KMS-11 (cell line): ENCODE data around the gene ZNF570.

Experiments
- H2AFZ ChIP-seq: fragments of 200-600 bp; sonication (generic); 2 replicates; pipeline ENCODE4 v1.6.1; 2016; ENCODE audit warnings: antibody characterized with exemption, mixed run types, low read depth
- H3K27ac ChIP-seq: fragments of 200-600 bp; sonication (generic); 2 replicates; pipeline ENCODE4 v1.6.1; 2016; ENCODE audit warnings: mild to moderate bottlenecking, mixed run types
- H3K27me3 ChIP-seq: fragments of 200-600 bp; sonication (generic); 2 replicates; pipeline ENCODE4 v1.6.1; 2017; ENCODE audit warnings: mild to moderate bottlenecking, low read depth, mixed run types, moderate library complexity; ENCODE audit not compliant: insufficient read depth
- H3K36me3 ChIP-seq: fragments of 200-600 bp; sonication (generic); 2 replicates; pipeline ENCODE4 v1.6.1; 2017; ENCODE audit warnings: mild to moderate bottlenecking, mixed run types; ENCODE audit not compliant: insufficient read depth
- H3K4me1 ChIP-seq: fragments of 200-600 bp; sonication (generic); 2 replicates; pipeline ENCODE4 v1.6.1; 2016; ENCODE audit warnings: mild to moderate bottlenecking, low read depth, mixed run types; ENCODE audit not compliant: poor library complexity, severe bottlenecking
- H3K4me2 ChIP-seq: fragments of 200-600 bp; sonication (generic); 2 replicates; pipeline ENCODE4 v1.7.0; 2016; ENCODE audit warnings: mild to moderate bottlenecking, mixed run types
- H3K4me3 ChIP-seq: fragments of 200-600 bp; sonication (generic); IDR thresholded peaks from 2 replicates; pipeline ENCODE4 v1.6.1; 2017; ENCODE audit warnings: low read depth, low read length, mixed read lengths; ENCODE audit not compliant: insufficient read depth
- H3K79me2 ChIP-seq: fragments of 200-600 bp; sonication (generic); 2 replicates; pipeline ENCODE4 v1.6.1; 2016; ENCODE audit warnings: low read depth, mixed run types; ENCODE audit not compliant: insufficient read depth
- H3K9ac ChIP-seq: fragments of 200-600 bp; sonication (generic); 2 replicates; pipeline ENCODE4 v1.6.1; 2016; ENCODE audit warnings: mild to moderate bottlenecking, mixed run types
- H4K20me1 ChIP-seq: fragments of 200-600 bp; sonication (generic); 2 replicates; pipeline ENCODE4 v1.6.1; 2016; ENCODE audit warnings: mild to moderate bottlenecking, mixed run types; ENCODE audit not compliant: insufficient read depth
- CTCF ChIP-seq: fragments of 200-600 bp; sonication (generic); conservative IDR thresholded peaks from 2 replicates; pipeline ENCODE4 v1.6.1; 2017; ENCODE audit warnings: low read depth, mild to moderate bottlenecking, antibody characterized with exemption, low read length, moderate library complexity, mixed read lengths

Gene ZNF570

GRCh38 chr19:37511186-37511585 is 42.0 kb downstream of the ZNF570 start:
- Histone ChIP-seq H3K36me3 (no peaks in the 10 kb centered on the region), H4K20me1 (no peaks in the 10 kb centered on the region)
- no peak for TF ChIP-seq CTCF

GRCh38 chr19:37511821-37512220 is 42.7 kb downstream of the ZNF570 start:
- Histone ChIP-seq H4K20me1 (no peaks in the 10 kb centered on the region), H3K27ac (no peak overlapping the region), H3K9ac (no peak overlapping the region), H2AFZ (no peak overlapping the region), H3K4me2 (no peak overlapping the region), H3K4me3 (no peak overlapping the region), H3K27me3 (no peaks in the 10 kb centered on the region), H3K4me1 (no peaks in the 10 kb centered on the region), H3K79me2 (no peaks in the 10 kb centered on the region), H3K36me3 (no peaks in the 10 kb centered on the region)
- no peak for TF ChIP-seq CTCF

More at GRCh38 chr19:37511186-37511585, 42.0 kb downstream of the ZNF570 start:
- Histone ChIP-seq H3K27ac (no peak overlapping the region), H3K4me2 (no peak overlapping the region), H2AFZ (no peak overlapping the region), H3K79me2 (no peaks in the 10 kb centered on the region), H3K27me3 (no peaks in the 10 kb centered on the region), H3K9ac (no peak overlapping the region), H3K4me1 (no peaks in the 10 kb centered on the region), H3K4me3 (no peak overlapping the region)

- Histone ChIP-seq H3K4me1 (no peaks in the 10 kb centered on the region), H3K9ac (no peak overlapping the region), H4K20me1 (no peaks in the 10 kb centered on the region), H3K4me3 (no peak overlapping the region), H3K27ac (no peak overlapping the region), H2AFZ (no peak overlapping the region), H3K27me3 (no peaks in the 10 kb centered on the region), H3K4me2 (no peak overlapping the region), H3K36me3 (no peaks in the 10 kb centered on the region), H3K79me2 (no peaks in the 10 kb centered on the region)
- TF ChIP-seq CTCF: no peak
These were observed 44.2 kb downstream of the ZNF570 start for GRCh38 chr19:37513397-37513796.

- Histone ChIP-seq H3K79me2 (no peaks in the 10 kb centered on the region), H3K9ac (no peak overlapping the region), H3K4me2 (no peak overlapping the region), H3K4me3 (no peak overlapping the region), H3K4me1 (no peaks in the 10 kb centered on the region), H3K36me3 (no peaks in the 10 kb centered on the region), H3K27me3 (no peaks in the 10 kb centered on the region), H2AFZ (no peak overlapping the region), H3K27ac (no peak overlapping the region), H4K20me1 (no peaks in the 10 kb centered on the region)
- TF ChIP-seq CTCF: no peak
These were observed 50.7 kb downstream of the ZNF570 start for GRCh38 chr19:37519890-37520289.
